GM18520 (cell line): ENCODE measurements around the gene HLA-DQB1.
"Not testable (repeated sequence)": the region's sequence is repeated elsewhere in the genome, so short reads cannot be mapped to it uniquely, and the experiment has no call there.

Experiments used
- ATAC-seq: cut with Tn5 transposase; IDR thresholded peaks from one replicate; pipeline ENCODE4 v1.9.1; 2021; ENCODE audit not compliant: unreplicated experiment

The HLA-DQB1 gene

DNA sequence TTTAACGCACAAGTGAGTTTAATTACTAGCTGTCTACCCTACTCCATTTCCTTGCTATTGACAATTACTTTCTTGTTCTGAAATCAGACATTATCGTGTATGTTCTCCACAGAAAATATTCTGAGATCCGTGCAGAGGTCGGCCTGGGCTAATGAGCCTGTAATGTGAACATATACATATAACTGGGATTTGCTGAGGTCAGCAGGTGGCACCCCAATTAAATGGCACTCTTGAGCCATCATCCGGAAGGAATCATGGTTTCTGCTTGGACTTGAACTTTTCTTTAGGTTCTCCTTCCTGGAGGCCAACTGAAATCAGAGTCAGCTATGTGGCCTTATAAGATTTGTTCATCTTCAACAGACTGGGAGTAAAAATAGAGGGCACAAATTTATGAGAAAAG is 3.6 kb downstream of the HLA-DQB1 start:
- no peak for ATAC-seq

DNA sequence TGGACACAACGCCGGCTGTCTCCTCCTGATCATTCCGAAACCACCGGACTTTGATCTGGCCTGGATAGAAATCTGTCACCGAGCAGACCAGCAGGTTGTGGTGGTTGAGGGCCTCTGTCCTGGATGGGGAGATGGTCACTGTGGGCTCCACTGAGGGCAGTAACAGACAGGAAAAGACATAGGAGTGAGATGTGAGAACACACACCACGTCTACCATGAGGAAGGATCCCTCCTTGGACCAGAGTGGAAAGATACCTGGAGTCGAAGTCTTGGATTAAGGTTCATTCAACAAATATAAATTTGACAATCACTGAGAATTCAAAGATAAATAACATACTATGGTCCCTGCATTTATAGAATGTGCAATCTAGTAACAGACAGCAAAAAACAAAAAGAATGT is 4.4 kb downstream of the HLA-DQB1 start:
- no peak for ATAC-seq

DNA sequence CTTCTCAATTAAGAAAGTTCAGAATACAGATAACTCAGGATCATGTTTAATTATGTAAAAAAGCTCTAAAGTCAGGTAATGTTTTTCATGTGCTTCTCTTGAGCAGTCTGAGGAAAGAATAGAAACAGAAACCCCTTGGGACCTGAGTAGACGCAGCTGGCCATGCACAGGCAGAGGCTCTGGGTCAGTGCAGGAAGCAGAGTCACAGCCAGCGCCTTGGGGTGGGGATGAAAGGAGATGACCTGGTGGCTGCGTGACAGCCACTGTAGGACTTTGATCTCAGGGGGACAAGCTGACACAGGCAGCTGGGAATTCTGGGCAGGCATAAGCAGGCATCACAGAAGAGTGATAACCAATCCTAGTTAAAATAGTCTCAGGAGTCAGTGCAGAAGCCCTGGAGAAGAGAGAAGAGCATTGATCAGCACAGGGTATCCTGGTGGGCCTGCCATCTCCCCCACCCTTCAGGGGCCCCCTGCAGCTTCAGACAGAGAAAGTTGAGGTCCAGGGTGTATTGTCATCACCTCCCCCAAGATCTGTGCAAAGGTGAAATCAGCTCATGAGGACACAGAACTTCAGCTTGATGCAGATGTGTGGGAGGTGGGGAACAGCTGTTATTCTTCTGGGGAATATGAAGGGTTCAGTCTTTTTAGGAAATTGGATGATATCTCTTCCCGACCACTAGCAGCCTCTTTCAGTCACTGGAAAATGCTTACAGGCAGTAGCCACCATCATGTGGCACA is 6.4 kb downstream of the HLA-DQB1 start:
- no peak for ATAC-seq

DNA sequence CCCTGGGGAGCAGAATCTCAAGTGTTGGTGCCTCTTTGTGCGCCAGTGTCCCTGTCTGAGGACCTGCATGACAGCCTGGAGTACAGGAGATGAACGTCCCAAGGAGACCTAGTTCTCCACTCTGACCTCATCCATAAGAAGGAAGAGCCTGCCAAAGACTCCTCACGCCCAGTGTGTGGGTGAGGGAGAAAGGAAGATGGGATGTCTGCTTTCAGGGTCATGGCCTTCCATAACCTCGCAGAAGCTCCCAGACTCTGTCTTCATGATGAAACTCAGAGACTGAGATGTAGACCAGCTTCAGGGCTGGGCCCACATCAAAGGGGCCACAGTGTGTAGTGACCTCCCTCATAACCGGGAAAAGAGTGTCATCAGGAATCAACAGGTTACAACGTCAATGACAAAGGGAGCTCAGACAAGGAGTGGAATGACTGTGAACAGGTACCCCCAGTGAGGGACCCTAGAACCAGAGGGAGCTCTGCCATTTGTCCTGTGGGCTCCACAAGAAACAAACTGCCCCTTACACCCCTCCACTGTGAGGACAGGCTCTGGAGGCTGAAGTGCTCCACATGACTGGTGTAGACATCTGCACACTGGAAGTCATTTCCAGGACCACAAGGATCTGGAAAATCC is 8.1 kb downstream of the HLA-DQB1 start:
- no peak for ATAC-seq

DNA sequence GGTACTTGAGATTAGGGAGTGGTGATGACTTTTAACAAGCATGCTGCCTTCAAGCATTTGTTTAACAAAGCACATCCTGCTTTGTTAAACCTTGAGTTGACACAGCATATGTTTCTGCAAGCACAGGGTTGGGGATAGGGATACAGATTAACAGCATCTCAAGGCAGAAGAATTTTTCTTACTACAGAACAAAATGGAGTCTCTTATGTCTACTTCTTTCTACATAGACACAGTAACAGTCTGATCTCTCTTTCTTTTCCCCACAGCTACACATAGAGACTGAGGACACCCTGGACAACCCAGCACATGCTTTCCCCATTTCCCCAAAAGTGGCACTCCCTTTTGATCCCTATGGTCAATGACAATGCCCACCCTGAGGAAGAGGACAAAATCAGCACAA is 8.6 kb downstream of the HLA-DQB1 start:
- not testable (repeated sequence) for ATAC-seq

DNA sequence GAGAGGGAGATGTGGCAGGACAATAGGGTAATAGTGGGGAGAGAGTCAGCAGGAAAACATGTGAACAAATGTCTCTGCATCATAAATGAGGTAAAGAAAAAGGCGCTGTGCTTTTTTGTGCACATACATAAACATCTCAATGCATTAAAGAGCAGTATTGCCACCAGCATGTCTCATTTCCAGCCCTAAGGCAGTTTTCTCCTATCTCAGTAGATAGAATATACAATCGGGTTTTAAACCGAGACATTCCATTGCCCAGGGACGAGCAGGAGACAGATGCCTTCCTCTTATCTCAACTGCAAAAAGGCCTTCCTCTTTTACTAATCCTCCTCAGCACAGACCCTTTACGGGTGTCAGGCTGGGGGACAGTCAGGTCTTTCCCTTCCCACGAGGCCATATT is 9.1 kb downstream of the HLA-DQB1 start:
- not testable (repeated sequence) for ATAC-seq

DNA sequence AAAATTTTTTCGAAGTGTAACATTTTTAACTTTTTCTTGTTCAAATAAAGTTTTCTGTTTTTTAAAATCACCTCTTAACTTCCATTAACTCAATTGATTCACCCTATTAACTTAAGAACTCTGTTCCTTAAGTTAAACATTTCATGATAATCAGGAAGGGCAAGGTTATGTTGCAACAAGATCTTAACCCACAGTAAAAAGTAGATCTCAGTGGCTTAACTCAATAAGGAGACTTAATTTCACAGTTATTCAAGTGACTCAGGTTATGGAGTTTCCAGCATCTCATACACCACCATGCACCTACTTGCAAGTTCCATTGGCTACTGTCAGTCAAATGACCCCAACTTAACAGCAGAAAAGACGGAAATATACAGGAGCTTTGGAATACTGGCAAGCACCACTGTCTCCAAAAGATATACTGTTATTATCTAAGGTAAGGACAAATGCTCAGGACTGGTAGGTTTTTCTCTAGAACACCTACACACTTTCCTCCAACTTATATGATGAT is 11.2 kb downstream of the HLA-DQB1 start:
- ATAC-seq: no peak

DNA sequence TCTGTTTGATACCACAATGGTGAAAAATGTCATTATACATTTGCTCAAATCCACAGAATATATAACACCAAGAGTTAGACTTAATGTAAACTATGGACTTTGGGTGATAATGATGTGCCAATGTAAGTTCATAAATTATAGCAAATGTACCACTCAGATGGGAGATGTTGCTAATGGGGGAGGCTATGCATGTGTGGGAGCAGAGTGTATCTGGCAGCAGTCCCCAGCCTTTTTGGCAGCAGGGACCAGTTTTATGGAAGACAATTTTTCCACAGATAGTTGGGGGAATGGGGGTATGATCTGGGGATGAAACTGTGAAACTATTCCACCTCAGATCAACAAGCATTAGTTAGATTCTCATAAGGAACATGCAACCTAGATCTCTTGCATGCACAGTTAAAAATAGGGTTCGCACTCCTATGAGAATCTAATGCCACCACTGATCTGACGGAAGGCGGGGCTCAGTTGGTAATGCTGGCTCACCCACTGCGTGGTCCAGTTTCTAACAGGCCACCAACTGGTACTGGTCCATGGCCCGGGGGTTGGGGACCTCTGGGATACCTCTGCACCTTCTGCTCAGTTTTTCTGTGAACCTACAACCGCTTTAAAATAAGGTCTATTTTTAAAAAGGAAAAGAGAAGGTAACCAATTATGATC is 21.3 kb downstream of the HLA-DQB1 start:
- no peak for ATAC-seq

DNA sequence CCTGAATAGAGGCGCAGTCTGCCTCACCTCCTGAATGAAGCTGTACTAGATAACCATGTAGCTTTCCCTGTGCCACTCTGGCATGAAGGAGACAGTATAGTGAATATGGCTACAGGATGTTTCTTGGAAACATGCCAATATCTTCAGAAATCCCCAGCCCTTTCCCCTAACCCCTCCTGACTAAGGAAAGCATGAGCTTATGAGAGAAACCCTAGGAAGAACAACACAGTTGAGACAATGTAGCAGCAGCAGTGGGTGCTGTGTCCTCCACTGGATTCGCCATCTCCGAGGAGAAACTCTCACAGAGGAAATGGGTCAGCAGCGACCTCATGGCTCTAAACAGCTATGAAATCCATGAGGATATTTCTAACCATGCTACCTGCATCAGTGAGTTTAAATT is 22.6 kb downstream of the HLA-DQB1 start:
- no peak for ATAC-seq

DNA sequence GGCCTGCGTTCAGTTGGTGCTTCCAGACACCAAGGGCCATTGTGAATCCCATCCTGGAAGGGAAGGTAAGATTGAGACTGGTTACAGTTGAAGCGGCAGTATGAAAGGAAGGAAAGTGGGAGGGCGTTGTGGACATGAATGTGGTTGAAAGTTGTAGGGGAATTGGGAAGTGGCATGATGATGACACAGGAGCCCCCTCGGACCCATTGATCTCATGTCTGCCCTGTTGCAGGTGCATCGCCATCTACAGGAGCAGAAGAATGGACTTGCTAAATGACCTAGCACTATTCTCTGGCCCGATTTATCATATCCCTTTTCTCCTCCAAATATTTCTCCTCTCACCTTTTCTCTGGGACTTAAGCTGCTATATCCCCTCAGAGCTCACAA is 23.7 kb downstream of the HLA-DQB1 start:
- no peak for ATAC-seq

DNA sequence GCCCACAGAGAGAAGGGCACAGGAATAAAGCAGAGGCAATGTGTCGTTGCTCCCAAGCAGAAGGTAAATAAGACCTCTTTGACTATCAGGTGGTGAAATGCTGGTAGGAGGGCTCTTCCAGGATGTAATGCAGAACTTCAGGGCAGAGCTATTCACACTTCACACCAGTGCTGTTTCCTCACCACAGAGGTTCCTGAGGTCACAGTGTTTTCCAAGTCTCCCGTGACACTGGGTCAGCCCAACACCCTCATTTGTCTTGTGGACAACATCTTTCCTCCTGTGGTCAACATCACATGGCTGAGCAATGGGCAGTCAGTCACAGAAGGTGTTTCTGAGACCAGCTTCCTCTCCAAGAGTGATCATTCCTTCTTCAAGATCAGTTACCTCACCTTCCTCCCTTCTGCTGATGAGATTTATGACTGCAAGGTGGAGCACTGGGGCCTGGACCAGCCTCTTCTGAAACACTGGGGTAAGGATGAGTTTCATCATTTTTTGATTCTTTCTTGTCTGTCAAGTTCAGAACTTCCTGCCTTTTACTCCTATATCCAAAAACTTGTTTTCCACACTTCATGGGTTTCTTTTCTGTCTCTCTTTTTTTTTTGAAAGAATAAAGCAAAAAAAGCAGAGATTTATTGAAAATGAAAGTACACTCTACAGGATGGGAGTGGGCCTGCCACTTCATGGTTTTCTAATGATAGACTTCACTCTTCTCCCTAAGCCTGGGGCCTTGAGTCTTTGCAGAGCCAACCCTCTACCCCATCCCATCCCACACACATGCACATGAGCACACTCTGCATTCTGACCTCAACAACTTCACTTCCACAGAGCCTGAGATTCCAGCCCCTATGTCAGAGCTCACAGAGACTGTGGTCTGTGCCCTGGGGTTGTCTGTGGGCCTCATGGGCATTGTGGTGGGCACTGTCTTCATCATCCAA is 24.4 kb downstream of the HLA-DQB1 start:
- not testable (repeated sequence) for ATAC-seq

DNA sequence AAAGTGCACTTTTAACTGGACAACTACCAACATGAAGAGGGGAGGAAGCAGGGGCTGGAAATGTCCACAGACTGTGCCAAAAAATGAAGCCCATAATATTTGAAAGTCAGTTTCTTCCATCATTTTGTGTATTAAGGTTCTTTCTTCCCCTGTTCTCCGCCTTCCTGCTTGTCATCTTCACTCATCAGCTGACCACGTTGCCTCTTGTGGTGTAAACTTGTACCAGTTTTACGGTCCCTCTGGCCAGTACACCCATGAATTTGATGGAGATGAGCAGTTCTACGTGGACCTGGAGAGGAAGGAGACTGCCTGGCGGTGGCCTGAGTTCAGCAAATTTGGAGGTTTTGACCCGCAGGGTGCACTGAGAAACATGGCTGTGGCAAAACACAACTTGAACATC is 25.3 kb downstream of the HLA-DQB1 start:
- no peak for ATAC-seq

DNA sequence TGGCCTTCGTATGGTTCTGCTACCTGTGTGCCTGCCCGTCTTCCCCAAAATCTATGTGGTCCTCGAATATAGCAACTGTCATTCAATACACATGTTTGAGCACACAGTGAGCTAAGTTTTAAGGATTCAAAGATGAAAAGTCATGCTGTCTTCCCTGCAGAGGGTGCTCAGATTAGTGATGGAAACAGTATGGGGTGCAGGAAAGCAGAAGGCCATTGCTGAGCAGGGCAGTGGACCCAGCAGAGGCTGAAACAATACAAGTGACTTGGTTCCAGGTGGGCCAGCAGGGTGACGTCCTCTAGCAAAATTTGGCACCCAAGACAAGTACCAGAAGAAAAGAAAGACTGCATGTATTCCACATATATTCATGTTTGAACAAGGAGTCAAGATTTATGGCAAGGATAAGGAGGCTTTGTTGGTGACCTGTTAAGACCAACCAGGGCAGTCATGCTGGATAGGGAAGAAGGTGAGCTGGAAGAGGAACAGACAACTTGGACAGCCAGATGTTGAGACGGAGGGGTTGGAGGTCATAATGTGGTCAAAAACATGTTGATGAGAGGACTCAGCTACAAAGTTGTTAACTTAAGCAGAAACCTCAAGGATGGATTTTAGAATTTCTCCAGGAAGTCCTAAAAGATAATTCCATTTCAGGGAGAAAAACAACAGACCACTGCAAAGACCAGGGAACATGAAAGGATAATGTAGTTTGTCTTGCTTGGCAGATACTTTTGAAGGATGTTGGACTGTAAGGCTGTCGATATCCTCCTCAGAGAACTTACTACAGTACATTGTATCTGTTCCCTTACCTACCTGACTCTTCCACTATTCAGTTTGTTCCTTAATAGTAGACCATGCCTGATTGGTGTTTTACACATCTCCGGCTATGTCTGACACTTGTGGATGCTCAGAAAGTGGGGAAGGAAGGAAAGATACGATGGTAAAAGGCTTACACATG is 26.7 kb downstream of the HLA-DQB1 start:
- ATAC-seq: no peak

DNA sequence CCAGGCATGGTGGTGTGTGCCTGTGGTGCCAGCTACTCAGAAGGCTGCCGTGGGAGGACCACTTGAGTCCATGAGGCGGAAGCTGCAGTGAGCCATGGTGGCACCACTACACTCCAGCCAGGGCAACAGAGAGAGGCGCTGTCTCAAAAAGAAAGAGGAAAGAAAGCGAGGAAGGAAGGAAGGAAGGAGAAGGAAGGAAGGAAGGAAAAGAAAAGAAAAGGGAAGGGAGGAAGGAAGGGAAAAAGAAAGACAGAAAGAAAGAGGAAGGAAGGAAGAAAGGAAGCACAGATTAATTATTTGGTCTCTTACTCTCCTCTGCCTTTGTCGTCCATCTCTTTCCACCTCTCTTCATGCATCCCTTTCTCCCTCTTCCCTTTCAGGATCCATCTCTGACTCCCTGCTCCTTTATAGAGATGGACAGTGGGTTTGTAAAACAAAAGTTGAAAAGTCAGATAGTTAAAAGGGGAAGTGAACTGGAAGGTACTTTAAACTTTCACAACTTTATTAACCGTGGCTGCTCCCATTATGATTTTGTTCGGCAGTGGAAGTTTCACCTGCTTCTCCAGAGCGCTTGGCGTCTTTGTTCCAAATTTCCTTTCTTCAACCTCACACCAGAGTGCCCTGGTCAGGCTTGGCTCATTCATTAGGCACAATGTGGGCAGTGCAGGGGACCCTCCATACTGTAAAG is 27.8 kb downstream of the HLA-DQB1 start:
- ATAC-seq: no peak

DNA sequence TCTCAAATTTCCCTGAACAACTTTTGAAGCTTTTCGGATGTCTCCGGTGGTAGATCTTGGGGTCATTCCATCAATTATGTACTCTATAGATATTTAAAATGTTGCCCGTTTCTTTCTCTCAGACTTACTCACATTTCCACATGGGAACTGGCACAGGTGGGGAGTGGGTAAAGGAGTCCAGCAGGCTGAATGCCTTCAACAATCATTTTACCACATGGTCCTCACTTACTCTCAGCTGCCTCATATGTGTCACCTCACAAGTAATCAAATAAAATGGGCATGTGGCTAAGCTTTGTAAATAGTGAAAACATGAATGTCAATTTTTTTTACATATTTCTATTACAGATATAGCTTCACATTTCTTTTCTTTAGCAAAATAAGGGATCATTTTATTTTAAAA is 28.6 kb downstream of the HLA-DQB1 start:
- ATAC-seq: no peak

DNA sequence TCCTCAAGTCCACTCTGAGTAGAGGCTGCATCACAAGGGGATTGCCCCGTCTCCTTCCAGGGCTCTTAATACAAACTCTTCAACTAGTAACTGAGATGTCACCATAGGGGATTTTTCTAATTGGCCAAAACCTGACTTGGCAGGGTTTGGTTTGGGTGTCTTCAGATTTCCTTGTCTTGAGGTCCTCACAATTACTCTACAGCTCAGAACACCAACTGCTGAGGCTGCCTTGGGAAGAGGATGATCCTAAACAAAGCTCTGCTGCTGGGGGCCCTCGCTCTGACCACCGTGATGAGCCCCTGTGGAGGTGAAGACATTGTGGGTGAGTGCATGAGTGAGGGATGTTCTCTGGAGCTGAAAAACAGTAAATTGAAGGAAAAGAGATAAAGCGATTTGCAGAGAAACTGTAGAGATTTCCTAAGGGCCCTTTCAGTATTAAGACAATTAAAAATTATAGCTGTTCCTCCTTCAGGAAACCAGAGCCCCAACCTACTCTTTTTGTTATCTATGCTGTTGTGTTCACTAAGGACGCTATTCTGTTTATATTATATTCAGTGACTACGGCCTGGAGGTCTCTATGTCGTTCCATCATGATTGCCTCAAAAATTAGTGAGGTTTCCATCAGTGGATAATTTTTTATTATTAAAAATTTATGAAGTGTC is 29.1 kb downstream of the HLA-DQB1 start, which contains the start of gene HLA-DQA1:
HLA-DQA1 (plus strand) TSS at position 188 of the 662 bp plus-strand sequence; CDS start at position 241, 53 bp downstream.
- ATAC-seq: peak; percentile 82

DNA sequence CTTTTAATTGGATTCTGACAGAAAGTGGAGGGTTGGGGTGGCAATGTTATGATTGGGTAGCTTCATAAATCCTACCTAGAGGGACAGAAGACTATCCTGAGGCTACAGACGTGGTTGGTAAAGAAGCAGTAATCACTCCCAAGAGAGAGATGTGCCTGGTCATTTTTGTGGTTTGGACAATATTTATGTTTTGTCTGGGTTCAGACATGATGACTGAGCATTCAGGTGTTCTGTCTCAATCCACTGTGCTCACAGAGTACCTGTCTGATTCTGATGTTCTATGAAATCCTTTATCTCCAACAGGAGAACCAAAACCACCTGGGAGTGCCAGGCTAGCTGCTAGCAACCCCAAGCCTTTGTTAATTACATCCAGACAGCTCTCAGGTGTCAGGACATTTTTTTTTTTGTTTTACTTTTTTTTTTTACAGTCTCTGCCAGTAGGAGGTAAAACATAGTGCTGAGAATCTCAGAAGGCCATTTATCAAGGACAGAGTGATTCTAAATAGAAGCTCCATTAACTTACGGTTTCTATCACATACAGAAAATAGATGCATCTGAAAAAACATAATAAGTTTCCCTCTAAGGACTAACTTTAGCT is 30.8 kb downstream of the HLA-DQB1 start:
- ATAC-seq: no peak

DNA sequence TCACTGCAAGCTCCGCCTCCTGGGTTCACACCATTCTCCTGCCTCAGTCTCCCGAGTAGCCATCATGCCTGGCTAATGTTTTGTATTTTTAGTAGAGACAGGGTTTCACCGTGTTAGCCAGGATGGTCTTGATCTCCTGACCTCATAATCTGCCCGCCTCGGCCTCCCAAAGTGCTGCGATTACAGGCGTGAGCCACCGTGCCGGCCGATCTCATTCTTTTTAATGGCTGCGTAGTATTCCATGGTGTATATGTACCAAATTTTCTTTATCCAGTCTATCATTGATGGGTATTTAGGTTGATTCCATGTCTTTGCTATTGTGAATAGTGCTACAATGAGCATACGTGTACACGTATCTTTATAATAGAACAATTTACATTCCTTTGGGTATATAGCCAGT is 36.7 kb downstream of the HLA-DQB1 start:
- ATAC-seq: not testable (repeated sequence)
